ENCODE measurements around the gene NEO1. TPM values are rescaled to one million over a fixed set of nuclear protein-coding genes. Genes with fewer than 3 reads are reported as not detected.

NEO1 gene
- total and polyA plus RNA-seq, 2 of the 13 experiments (the other 11 are each of a cell fraction or from before 2014, with no cell fraction given): 8.4 to 11.0 TPM

GRCh38 chr15:73293773-73294172, 241.5 kb downstream of the NEO1 start (continued):
- TF ChIP-seq ZBED4 (CRISPR knock-in tag; IDR thresholded peaks at IDR 0.05; ENCODE audit: borderline replicate concordance): no peak
- TF ChIP-seq ATF5 (CRISPR knock-in tag; IDR thresholded peaks at IDR 0.05; ENCODE audit: low read depth): no peak
- TF ChIP-seq ZNF644 (CRISPR knock-in tag; IDR thresholded peaks at IDR 0.05; ENCODE audit: low read depth): peak; percentile 88
- no peak for TF ChIP-seq ZNF17 (CRISPR knock-in tag; IDR thresholded peaks at IDR 0.05)
- no peak for TF ChIP-seq RERE (CRISPR knock-in tag; IDR thresholded peaks at IDR 0.05; ENCODE audit: low read depth)
- TF ChIP-seq AFF4 (CRISPR knock-in tag; IDR thresholded peaks at IDR 0.05): no peak
- TF ChIP-seq ZNF44 (CRISPR knock-in tag; IDR thresholded peaks at IDR 0.05): no peak
- no peak for TF ChIP-seq THAP7 (CRISPR knock-in tag; IDR thresholded peaks at IDR 0.05)
- TF ChIP-seq EZH2 (conservative IDR thresholded peaks at IDR 0.05; ENCODE audit: low read depth, low read length): no peak
- no peak for TF ChIP-seq ZNF543 (CRISPR knock-in tag; IDR thresholded peaks at IDR 0.05)
- TF ChIP-seq FOXA3 (CRISPR knock-in tag; IDR thresholded peaks at IDR 0.05): peak; percentile 76
- no peak for TF ChIP-seq ZNF816 (CRISPR knock-in tag; IDR thresholded peaks at IDR 0.05; ENCODE audit: borderline replicate concordance)
- no peak for TF ChIP-seq ZNF317 (CRISPR knock-in tag; IDR thresholded peaks at IDR 0.05)
- no peak for TF ChIP-seq MBNL3 (CRISPR knock-in tag; conservative IDR thresholded peaks at IDR 0.05)
